ENCODE results near the gene ACOXL. TPM values are rescaled to one million over a fixed set of nuclear protein-coding genes. Genes with fewer than 3 reads are reported as not detected.

The ACOXL gene
- total RNA-seq, 1 donor from 2014 or later = 1.2 TPM

DNA sequence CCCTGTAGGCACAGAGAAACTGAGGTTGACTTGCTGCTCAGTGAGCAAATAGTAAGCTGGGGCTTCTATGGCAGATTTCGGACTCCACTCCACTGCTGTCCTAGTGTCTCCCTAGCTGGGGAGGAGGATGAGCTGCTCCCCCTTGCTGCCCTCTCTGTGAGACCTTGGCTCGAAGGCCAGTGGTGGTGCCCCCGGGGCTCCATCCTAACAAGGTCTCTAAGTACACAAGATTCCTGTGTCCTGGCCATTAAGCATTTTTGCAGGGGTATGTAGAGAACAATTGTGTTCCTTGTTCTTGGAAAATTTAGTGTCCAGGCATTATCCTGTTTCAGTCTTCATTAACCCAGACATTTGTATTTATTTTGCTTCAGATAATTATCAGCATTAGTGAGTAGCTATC lies 367.0 kb downstream of the ACOXL start:
- intact Hi-C loops (cut with micrococcal nuclease) = no loop called here

- intact Hi-C loops (cut with micrococcal nuclease) = no loop called here
Measured at GRCh38 chr2:111100087-111100764, 367.9 kb downstream of the ACOXL start.

GRCh38 chr2:111100765-111101162 lies 368.4 kb downstream of the ACOXL start:
- intact Hi-C loops (cut with micrococcal nuclease) = no loop called here

DNA sequence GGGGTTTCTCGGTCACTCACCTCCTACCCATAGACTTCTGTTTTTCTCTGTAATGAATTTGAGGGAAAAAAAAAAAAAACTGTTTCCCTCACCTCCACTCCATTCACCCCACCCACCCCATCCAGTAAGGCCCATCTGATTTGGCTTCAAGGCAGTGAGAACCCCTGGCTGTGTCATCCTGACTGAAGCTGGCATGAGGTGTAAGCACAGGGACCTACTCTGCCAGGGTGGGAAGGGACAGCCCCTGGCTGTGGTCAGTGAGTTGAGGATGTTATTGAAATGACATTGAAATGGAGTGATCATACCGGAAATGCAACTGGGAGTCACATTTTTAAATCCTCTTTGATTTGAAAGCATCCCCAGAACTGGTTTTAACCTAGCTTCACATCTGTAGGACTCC lies 369.2 kb downstream of the ACOXL start:
- intact Hi-C loops (cut with micrococcal nuclease) = no loop called here

DNA sequence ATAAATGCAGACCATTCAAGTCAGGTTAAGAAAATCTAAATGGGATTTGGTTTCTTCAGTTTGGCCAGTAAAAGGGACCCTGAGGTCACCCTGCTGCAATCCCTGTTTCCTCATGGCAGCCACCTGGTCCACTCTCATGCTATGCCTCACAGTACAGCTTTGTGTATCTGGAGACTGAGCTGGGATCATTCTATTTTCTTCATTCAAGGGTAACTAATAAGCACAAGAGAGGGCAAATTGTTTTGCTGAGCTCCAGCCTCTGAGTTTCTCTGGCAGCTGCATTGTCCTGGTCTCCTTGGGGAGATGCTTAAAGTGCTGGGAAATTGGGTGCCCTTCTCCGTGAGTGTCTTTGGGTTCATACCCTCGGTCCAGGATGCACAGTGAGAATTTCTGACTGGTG lies 369.8 kb downstream of the ACOXL start:
- intact Hi-C loops (cut with micrococcal nuclease) = no loop called here

- intact Hi-C loops (cut with micrococcal nuclease) = no loop called here
Measured at GRCh38 chr2:111105926-111106325, 373.6 kb downstream of the ACOXL start.

DNA sequence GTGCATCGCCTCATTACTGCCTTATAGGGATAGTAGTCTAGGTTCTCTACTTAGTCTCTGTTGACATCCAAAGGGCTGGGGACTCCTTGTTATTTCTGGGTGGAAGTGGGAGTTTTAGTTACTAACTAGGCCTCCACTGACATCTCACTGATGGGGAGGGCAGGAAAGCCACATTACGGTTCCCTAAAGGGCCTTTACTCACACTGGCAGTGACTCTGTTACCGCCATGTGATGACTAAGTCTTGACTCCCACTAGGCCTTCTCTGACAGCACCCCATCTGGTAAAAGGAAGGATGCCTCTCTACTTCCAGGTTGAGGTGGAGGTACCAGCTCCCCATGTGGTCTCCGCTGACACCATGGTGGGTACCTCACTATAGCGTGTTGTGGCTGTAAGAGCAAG lies 374.3 kb downstream of the ACOXL start:
- intact Hi-C loops (cut with micrococcal nuclease) = no loop called here

DNA sequence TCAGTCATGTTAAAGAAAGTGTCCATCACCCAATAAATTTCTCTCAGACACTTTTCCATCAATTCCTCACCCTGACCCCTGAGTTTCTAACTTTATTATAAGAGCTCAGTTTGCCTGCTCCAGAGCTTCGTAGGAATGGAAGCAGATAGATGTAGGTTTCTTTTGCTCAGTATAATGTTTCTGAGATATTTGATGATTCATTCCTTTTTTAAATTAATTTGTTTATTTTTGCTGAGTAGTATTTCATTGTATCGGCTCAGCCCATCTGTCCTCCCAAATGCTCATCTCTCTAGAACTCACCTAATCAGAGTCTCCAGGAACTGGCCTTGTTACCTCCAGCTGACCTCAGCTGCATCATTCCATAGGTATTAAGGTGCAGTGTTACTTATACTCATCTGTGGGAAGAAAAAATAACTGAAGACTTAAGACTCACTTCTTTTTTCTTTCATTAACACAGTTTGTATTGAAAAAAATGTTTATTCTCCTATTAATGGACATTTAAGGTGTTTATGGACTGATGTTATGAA lies 376.4 kb downstream of the ACOXL start:
- intact Hi-C loops (cut with micrococcal nuclease) = no loop called here

DNA sequence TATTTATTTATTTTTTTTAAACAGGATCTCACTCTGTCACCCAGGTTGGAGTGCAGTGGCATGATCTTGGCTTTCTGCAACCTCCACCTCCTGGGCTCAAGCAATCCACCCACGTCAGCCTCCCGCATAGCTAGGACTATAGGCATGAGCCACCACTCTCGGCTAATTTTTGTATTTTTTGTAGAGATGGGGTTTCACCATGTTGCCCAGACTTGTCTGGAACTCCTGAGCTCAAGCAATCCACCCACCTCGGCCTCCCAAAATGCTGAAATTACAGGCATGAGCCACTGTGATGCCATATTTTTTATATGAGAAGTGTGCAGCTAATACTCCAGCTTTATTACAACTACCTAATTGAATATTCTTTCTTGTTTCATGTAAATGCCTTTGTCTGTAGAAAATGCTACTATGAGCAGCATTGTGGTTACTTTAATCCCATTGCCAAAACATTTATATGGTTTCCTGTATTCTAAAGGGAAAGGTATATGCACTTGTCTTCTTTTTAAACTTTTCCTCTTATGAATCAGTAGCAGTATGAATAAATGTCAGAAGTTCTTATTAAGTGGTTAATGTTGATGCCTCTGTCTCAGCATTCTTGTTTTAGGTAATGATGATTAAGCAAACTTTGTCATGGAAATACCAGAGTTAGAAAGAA lies 378.9 kb downstream of the ACOXL start:
- intact Hi-C loops (cut with micrococcal nuclease) = loop anchor here (10.0 kb wide), 1 partner anchor 344 kb away; no protein-coding TSS in a partner anchor

DNA sequence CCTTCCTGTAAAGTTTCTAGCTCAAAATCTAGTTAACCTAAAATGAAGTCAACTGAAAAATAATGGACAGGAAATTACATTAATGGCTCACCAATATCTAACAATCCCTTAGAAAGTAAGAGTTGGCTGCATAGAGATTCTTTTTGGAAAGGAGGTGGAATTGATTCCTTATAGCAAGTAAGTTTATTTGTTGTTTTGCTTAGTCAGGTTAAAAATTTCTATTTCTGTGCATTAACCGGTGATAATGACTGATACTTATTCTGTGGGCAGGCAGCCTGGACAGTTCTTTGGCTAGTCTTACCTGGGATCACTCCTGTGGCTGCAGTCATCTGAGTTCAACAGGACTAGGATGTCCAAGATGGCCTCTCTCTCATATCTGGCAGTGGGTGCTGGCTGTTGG lies 381.5 kb downstream of the ACOXL start:
- intact Hi-C loops (cut with micrococcal nuclease) = loop anchor here (10.0 kb wide), 1 partner anchor 341 kb away; no protein-coding TSS in a partner anchor

- intact Hi-C loops (cut with micrococcal nuclease) = loop anchor here (2.0 to 10.0 kb wide), 5 partner anchors 69 to 551 kb away; no protein-coding TSS in a partner anchor
Measured at GRCh38 chr2:111116011-111116746, 383.8 kb downstream of the ACOXL start.

GRCh38 chr2:111116843-111117597 lies 384.6 kb downstream of the ACOXL start:
- intact Hi-C loops (cut with micrococcal nuclease) = loop anchor here (1.0 to 10.0 kb wide), 7 partner anchors 70 to 585 kb away; no protein-coding TSS in a partner anchor

DNA sequence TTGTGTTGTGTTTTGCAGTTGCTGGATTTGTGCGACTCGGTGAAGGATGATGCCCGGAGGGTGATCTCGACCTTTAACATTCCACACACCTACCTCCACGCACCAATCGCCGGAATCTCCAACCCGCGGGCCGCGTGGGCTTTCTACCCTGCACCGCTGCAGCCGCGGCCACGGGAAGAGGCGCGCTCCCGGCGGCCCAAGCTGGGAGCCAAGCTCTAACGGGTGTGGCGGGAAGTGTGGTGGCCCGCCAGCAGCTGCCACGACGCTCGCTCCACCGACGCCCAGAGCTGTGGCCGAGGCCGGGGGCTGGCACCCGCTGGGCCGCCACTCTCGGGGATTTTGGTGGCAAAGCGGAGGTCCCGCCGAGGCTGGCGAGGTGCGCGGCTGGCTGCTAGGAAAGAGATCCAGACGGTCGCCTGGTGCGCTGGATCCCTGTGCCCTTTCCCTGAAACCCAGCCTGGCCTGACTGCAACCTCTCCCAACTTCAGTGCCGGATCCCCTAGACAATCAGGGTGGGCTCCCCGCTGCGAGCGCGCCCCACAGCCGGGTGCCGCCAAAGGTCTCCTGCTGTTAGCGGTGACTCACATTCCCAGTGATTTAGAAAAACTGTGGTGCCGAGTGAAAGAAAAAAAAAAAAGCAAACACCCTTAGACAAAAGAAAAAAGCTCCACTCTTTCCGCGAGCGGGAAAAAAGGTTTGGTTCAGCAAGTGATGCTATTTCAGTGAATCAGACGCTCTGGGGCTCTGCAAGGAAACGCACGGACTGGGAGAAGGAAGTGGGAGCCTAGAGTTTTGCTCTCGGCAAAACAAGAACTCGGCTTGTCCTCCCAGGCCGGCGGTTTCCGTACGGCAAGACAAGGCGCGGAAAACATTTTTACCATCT lies 385.5 kb downstream of the ACOXL start:
- intact Hi-C loops (cut with micrococcal nuclease) = loop anchor here (1.0 to 10.0 kb wide), 7 partner anchors 71 to 584 kb away; no protein-coding TSS in a partner anchor

DNA sequence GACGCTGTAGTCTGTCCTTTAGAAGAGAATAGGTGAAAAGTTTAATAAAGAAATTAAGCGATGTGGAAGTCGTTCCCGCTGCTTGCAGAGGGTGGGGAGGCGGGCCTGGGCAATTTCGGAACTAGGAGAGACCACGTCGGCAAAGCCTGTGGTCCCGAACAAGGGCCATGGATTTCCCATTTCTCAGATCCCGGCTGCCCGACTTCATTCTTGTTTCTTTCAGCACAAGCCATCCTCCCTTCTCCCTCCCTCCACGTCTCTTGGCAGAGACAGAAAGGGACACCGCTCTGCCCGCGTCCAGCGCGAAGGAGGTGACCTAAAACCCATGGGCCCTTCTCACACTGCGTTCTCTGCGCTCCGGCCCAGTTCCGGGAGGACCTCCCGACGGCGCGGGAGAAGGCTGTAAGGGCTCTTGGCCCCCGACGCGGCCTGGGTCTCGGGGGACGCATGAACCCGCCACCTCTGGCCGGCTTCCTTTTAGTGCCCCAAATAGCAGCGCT lies 386.2 kb downstream of the ACOXL start:
- intact Hi-C loops (cut with micrococcal nuclease) = loop anchor here (5.0 to 10.0 kb wide), 3 partner anchors 71 to 549 kb away; no protein-coding TSS in a partner anchor

DNA sequence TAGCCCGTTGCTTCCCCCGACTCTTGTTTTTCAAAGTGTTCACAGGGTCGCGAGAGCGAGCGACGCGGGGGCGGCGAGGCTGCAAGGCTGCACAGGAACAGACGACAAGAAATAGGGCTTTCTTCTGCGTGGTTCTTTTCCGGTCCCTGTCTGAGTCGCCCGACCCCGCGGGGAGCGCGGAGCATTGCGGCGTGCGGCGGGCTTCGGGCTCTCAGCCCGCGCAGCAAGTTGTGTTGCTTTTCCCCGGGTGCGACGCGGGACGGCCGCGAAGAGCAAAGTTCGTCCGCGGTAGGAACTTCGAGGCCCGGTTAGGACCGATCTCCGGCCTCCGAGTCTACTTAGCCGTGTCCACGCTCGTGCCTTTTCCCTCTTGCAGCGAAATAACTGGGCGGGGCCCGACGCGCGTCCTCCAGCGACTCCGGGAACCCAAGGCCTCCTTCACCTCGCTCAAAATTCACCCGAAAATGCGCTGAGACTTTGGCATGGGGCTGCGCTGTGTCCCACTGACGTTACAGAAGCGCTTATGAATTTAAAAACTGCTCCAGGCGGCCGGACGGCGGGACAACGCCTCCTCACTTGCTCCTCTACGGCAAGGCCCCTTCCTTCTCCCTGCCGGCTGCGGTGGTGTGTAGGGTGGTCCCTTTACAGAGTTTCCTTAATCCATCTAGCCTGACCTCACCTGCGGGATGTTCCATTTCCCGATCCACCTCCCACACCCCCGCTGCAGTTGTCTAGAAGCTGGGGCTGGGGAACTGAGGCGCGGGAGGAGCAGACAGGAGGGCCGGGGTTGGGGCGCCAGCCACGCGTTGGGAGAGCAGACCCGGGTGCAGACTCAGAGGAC lies 386.8 kb downstream of the ACOXL start:
- intact Hi-C loops (cut with micrococcal nuclease) = loop anchor here (5.0 to 10.0 kb wide), 3 partner anchors 72 to 548 kb away; no protein-coding TSS in a partner anchor

- intact Hi-C loops (cut with micrococcal nuclease) = loop anchor here (2.0 to 10.0 kb wide), 6 partner anchors 73 to 935 kb away; partner anchors contain the start of gene TMEM87B
Measured at GRCh38 chr2:111119822-111120252, 387.5 kb downstream of the ACOXL start.

GRCh38 chr2:111120253-111121027 lies 388.1 kb downstream of the ACOXL start, which contains the start of gene BCL2L11:
TSS of gene BCL2L11 (plus strand) at chr2:111120914. CDS start at chr2:111123746, 2,832 bp downstream.
- intact Hi-C loops (cut with micrococcal nuclease) = loop anchor here (1.0 to 2.0 kb wide), 4 partner anchors 118 to 934 kb away; partner anchors contain the start of gene TMEM87B
